HG02798 (cell line): ENCODE data around the gene RASA3.

Source experiments
- ATAC-seq: cut with Tn5 transposase; IDR thresholded peaks from one replicate; pipeline ENCODE4 v1.9.1; 2021; ENCODE audit warnings: mild to moderate bottlenecking; ENCODE audit not compliant: unreplicated experiment, poor library complexity

Gene RASA3

GRCh38 chr13:114013952-114014629 is 118.3 kb downstream of the RASA3 start:
- ATAC-seq: no peak

GRCh38 chr13:114013336-114013735 is 119.1 kb downstream of the RASA3 start:
- no peak for ATAC-seq

- ATAC-seq: no peak
These were observed 119.5 kb downstream of the RASA3 start for GRCh38 chr13:114012921-114013320.

- ATAC-seq: no peak
These were observed 120.3 kb downstream of the RASA3 start for GRCh38 chr13:114012141-114012540.

- no peak for ATAC-seq
These were observed 121.2 kb downstream of the RASA3 start for GRCh38 chr13:114011226-114011625.

- ATAC-seq: no peak
These were observed 121.9 kb downstream of the RASA3 start for GRCh38 chr13:114010401-114011101.

GRCh38 chr13:114009590-114010400 is 122.6 kb downstream of the RASA3 start:
- no peak for ATAC-seq

- ATAC-seq: no peak
These were observed 123.3 kb downstream of the RASA3 start for GRCh38 chr13:114008964-114009589.

GRCh38 chr13:114007566-114007965 is 124.9 kb downstream of the RASA3 start:
- ATAC-seq: no peak

GRCh38 chr13:114005206-114005724 is 127.2 kb downstream of the RASA3 start:
- no peak for ATAC-seq

- no peak for ATAC-seq
These were observed 127.8 kb downstream of the RASA3 start for GRCh38 chr13:114004420-114005205.

GRCh38 chr13:114002771-114003321 is 129.6 kb downstream of the RASA3 start:
- no peak for ATAC-seq

GRCh38 chr13:114002009-114002544 is 130.3 kb downstream of the RASA3 start:
- ATAC-seq: no peak

- ATAC-seq: no peak
These were observed 131.0 kb downstream of the RASA3 start for GRCh38 chr13:114001331-114002008.

- ATAC-seq: no peak
These were observed 132.0 kb downstream of the RASA3 start for GRCh38 chr13:114000151-114001040.

GRCh38 chr13:113999618-113999910 is 132.9 kb downstream of the RASA3 start:
- ATAC-seq: no peak

GRCh38 chr13:113998781-113999617 is 133.4 kb downstream of the RASA3 start:
- no peak for ATAC-seq
